Body of pancreas (tissue), 4 donors: ENCODE results near the gene TEX13A.

Experiments used
- CTCF ChIP-seq, 7 experiments: fragments of 450-650 bp in 4 of 7; fragments of 200-600 bp in 3 of 7; sonication (generic) in 3 of 7; IDR thresholded peaks; one replicate each; pipeline ENCODE4 v1.5.1; 2016 to 2019; ENCODE audit warnings: antibody characterized with exemption in 7 of 7
- POLR2A ChIP-seq, 3 donors: fragments of 450-650 bp; IDR thresholded peaks; one replicate each; pipeline ENCODE4 v1.6.1; 2016; ENCODE audit warnings: antibody characterized with exemption in 3 of 3, mild to moderate bottlenecking in 2 of 3

DNA sequence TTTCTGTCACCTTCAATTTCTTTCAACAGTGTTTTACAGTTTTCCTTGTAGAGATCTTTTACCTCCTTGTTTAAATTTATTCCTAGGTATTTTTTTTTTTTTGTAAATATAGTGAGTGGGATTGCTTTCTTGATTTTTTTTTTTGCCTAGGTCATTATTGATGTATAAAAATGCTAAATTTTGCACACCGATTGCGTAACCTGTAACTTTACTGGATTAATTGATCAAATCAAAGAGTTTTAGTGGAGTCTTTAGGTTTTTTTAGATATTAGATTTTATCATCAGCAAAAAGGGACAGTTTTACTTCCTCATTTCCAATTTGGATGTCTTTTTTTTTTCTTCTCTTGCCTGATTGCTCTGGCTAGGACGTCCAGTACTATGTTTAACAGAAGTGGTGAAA, 40.9 kb downstream of the TEX13A start:
- TF ChIP-seq POLR2A (IDR thresholded peaks at IDR 0.05) = no peak
- no peak for TF ChIP-seq CTCF (IDR thresholded peaks at IDR 0.05)
